Peyer's patch (tissue), 4 donors: ENCODE results near the gene TGFB2. TPM values are rescaled to one million over a fixed set of nuclear protein-coding genes. Genes with fewer than 3 reads are reported as not detected.

ENCODE experiments used
- DNase-seq, 3 donors: peaks; one replicate each; pipeline ENCODE4 v3.0.0-alpha.2; 2017 to 2019
- H3K27ac ChIP-seq, 4 donors: fragments of 200-600 bp; sonication (generic); one replicate each; pipeline ENCODE4 v1.5.1; 2016 to 2019
- H3K27me3 ChIP-seq, 2 donors: fragments of 200-600 bp; sonication (generic); one replicate each; pipeline ENCODE4 v1.5.1; 2019
- H3K36me3 ChIP-seq, 3 donors: fragments of 200-600 bp; sonication (generic); one replicate each; pipeline ENCODE4 v1.5.1; 2016 to 2019
- H3K4me1 ChIP-seq, 4 donors: fragments of 200-600 bp; sonication (generic); one replicate each; pipeline ENCODE4 v1.5.1; 2016 to 2019
- H3K4me3 ChIP-seq, 4 donors: fragments of 200-600 bp; sonication (generic); 1 replicate in 3 of 4; 2 replicates in 1 of 4; pipeline ENCODE4 v1.5.1; 2016 to 2019; ENCODE audit warnings: mild to moderate bottlenecking in 1 of 4
- H3K9me3 ChIP-seq, 4 donors: fragments of 200-600 bp; sonication (generic); one replicate each; pipeline ENCODE4 v1.5.1; 2016 to 2019; ENCODE audit warnings: mild to moderate bottlenecking in 1 of 4
- POLR2A ChIP-seq, 2 donors: fragments of 450-650 bp; IDR thresholded peaks; one replicate each; pipeline ENCODE4 v1.5.1; 2017; ENCODE audit warnings: antibody characterized with exemption in 2 of 2, mild to moderate bottlenecking in 2 of 2, moderate library complexity in 2 of 2
- total RNA-seq, 4 donors: library from RNA; depleted of rRNA; stranded (reverse); fragments of >200 nt; gene quantifications; one replicate each; pipeline ENCODE4 v1.1.0, GENCODE V29; 2016
- TF ChIP-seq, protein P1 (sequence below), 6 experiments: fragments of 450-650 bp in 4 of 6; fragments of 200-600 bp in 2 of 6; sonication (generic) in 1 of 6; IDR thresholded peaks; one replicate each; pipeline ENCODE4 v1.5.1; 2017 to 2019; ENCODE audit warnings: antibody characterized with exemption in 6 of 6, mild to moderate bottlenecking in 3 of 6, moderate library complexity in 1 of 6

TGFB2 gene
- total RNA-seq, 4 donors from 2014 or later: 0.28 to 1.7 (median 0.54) TPM; not detected in 1

DNA sequence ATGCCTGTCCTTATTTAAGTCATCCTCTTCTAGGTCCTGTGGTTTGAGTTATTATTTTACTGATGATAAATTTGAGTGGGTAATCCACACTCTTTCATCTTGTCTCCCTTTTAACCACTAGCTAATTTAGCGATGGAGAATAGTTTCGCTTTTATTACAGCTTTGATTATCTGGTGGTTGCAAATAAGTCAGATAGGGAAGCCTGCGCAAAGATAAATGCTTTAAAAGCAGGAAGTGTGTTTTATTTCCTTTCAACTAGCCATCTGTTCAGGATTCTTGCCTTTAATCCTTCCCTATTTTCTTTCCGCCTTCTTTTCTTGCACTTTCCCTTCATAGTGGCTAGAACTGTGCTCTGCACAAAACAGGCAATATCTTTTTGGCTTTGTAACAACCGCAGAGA is 129.0 kb downstream of the TGFB2 start:
- DNase-seq: no peak

DNA sequence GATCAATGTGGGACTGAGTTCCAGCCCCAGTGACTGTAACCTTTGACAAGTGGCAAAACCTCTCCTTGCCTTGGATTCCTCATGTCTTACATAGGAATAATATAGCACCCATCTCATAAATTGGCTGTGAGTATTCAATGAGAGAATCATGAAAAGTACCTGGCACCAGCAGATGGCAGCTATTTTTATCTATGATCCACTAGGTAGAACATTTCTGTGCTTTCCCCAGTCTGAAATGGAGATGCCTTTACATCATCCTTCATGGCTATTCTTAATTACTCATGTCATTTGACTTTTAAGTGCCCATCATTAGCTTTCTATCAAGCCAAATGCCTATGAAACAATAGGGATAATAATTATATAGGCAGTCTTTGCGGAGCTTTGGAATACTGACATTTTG is 130.1 kb downstream of the TGFB2 start:
- no peak for TF ChIP-seq POLR2A (IDR thresholded peaks at IDR 0.05)
- TF ChIP-seq, protein P1, sequence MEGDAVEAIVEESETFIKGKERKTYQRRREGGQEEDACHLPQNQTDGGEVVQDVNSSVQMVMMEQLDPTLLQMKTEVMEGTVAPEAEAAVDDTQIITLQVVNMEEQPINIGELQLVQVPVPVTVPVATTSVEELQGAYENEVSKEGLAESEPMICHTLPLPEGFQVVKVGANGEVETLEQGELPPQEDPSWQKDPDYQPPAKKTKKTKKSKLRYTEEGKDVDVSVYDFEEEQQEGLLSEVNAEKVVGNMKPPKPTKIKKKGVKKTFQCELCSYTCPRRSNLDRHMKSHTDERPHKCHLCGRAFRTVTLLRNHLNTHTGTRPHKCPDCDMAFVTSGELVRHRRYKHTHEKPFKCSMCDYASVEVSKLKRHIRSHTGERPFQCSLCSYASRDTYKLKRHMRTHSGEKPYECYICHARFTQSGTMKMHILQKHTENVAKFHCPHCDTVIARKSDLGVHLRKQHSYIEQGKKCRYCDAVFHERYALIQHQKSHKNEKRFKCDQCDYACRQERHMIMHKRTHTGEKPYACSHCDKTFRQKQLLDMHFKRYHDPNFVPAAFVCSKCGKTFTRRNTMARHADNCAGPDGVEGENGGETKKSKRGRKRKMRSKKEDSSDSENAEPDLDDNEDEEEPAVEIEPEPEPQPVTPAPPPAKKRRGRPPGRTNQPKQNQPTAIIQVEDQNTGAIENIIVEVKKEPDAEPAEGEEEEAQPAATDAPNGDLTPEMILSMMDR (IDR thresholded peaks at IDR 0.05): no peak
- Histone ChIP-seq H3K9me3 (no peaks in the 10 kb centered on the region), H3K27me3 (no peaks in the 10 kb centered on the region), H3K4me1 (no peaks in the 10 kb centered on the region), H3K4me3 (no peak overlapping the region), H3K36me3 (no peaks in the 10 kb centered on the region), H3K27ac (no peak overlapping the region)
- DNase-seq: no peak

More for the DNA sequence above, 129.0 kb downstream of the TGFB2 start:
- H3K4me3 ChIP-seq: no peak overlapping the region
- H3K27ac ChIP-seq: no peak overlapping the region
- no peaks in the 10 kb centered on the region for H3K27me3 ChIP-seq
- H3K9me3 ChIP-seq: no peaks in the 10 kb centered on the region
- H3K36me3 ChIP-seq: no peaks in the 10 kb centered on the region
- no peaks in the 10 kb centered on the region for H3K4me1 ChIP-seq
- TF ChIP-seq, protein P1 (IDR thresholded peaks at IDR 0.05): no peak
- no peak for TF ChIP-seq POLR2A (IDR thresholded peaks at IDR 0.05)

DNA sequence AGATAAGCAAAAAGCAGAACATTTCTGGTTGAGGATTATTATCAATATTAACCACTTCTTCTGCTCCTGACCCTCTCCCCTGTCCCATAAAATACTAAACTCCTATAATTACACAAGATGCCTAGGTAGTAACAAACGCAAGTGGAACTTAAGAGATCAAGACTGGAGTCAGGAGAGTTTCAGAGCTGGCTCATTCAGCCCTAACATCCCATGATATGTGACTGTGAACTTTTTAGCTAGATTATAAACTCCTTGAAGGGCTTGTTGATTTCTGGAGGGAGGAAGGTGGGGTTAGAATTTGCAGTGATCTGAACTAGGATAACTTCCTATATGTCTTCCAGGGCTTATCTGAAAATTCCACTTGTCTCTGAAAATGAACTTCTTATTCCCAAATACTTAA is 130.6 kb downstream of the TGFB2 start:
- no peak for DNase-seq
- no peaks in the 10 kb centered on the region for H3K36me3 ChIP-seq
- no peaks in the 10 kb centered on the region for H3K27me3 ChIP-seq
- H3K4me1 ChIP-seq: no peaks in the 10 kb centered on the region
- H3K27ac ChIP-seq: no peak overlapping the region
- no peak overlapping the region for H3K4me3 ChIP-seq
- H3K9me3 ChIP-seq: no peaks in the 10 kb centered on the region
- TF ChIP-seq, protein P1 (IDR thresholded peaks at IDR 0.05): no peak
- TF ChIP-seq POLR2A (IDR thresholded peaks at IDR 0.05): no peak

DNA sequence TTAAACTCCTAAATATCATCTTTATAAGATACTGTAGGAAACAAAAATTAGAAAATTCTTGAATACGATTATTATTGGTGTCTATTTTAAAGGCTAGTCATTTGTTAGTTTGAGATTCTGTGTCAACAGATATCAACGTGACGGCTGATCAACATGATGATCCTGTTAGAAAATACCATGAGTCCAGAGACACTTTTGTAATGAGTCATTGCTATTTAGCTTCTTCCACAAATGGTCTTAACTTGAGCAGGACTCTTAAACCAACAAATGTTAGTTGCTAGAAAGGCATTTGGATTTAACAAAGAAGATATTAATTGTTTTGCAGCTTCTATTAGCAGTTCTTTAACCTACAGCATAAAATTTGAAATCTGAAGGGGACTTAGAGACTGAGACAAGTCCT is 131.2 kb downstream of the TGFB2 start:
- TF ChIP-seq, protein P1 (IDR thresholded peaks at IDR 0.05): no peak
- no peak for TF ChIP-seq POLR2A (IDR thresholded peaks at IDR 0.05)
- H3K4me1 ChIP-seq: no peaks in the 10 kb centered on the region
- H3K27ac ChIP-seq: no peak overlapping the region
- no peaks in the 10 kb centered on the region for H3K27me3 ChIP-seq
- H3K4me3 ChIP-seq: no peak overlapping the region
- DNase-seq: no peak
- H3K9me3 ChIP-seq: no peaks in the 10 kb centered on the region
- H3K36me3 ChIP-seq: no peaks in the 10 kb centered on the region

DNA sequence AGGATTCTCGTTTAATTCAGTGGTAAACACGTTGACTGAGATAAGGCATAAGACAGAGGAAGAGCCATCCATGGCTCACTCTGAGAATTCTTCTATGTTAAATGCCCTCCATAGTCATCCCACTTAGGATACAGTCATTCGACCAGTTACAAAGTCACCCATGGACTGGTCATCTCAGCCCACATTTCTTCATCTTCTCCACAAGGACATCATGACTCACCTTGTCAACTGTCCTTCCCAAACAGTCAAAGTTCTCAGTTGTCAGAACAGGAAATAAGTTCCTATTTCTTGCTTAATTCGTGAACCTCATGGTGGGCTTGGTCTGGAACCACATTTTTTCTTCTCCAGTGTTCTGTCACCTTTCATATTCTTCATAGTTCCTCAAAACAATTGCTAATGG is 133.2 kb downstream of the TGFB2 start:
- H3K9me3 ChIP-seq: no peaks in the 10 kb centered on the region
- no peak overlapping the region for H3K27ac ChIP-seq
- TF ChIP-seq, protein P1 (IDR thresholded peaks at IDR 0.05): no peak
- no peak for TF ChIP-seq POLR2A (IDR thresholded peaks at IDR 0.05)
- no peaks in the 10 kb centered on the region for H3K4me1 ChIP-seq
- no peak overlapping the region for H3K4me3 ChIP-seq
- H3K27me3 ChIP-seq: no peaks in the 10 kb centered on the region
- DNase-seq: no peak
- no peaks in the 10 kb centered on the region for H3K36me3 ChIP-seq
